ENCODE data around the gene FAM221B.
A peak's percentile ranks its signal among the peaks of the same experiment; 100 is the strongest.

DNA sequence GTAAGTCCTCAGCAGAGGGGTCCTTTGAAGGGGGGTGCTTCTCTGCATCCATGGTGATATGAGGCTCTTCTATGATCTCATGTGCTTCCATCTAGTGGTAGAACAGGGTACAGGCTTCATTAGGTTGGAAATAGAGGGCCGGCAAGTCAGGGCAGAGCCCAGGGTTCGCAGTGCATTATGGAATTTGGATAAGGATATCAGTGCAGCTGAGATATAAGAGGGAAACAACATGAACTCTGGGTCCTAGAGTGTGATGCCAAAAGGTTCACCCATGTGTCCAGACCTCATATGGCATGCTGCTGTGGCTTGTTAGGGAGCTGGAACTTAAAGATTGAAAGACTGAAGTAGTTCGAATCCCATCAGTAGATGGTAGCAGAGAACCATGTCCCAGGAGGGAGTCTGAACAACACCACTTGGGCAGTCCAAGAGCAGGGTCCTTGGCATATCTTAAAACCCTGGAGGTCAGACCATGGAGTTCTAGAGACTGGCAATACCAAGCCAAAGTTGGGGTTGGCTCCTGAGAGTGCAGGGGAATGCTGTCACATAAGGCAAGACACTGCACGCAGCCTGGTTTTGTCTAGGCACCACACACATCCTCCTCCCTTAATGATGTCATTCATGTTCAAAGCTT is 2.3 kb downstream of the FAM221B start:
- TF ChIP-seq, protein P1, sequence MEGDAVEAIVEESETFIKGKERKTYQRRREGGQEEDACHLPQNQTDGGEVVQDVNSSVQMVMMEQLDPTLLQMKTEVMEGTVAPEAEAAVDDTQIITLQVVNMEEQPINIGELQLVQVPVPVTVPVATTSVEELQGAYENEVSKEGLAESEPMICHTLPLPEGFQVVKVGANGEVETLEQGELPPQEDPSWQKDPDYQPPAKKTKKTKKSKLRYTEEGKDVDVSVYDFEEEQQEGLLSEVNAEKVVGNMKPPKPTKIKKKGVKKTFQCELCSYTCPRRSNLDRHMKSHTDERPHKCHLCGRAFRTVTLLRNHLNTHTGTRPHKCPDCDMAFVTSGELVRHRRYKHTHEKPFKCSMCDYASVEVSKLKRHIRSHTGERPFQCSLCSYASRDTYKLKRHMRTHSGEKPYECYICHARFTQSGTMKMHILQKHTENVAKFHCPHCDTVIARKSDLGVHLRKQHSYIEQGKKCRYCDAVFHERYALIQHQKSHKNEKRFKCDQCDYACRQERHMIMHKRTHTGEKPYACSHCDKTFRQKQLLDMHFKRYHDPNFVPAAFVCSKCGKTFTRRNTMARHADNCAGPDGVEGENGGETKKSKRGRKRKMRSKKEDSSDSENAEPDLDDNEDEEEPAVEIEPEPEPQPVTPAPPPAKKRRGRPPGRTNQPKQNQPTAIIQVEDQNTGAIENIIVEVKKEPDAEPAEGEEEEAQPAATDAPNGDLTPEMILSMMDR (IDR thresholded peaks at IDR 0.05), result peak; percentile 54 to 85 (median 79)
- TF ChIP-seq EP300 (IDR thresholded peaks at IDR 0.05) (no peak), POLR2AphosphoS5 (IDR thresholded peaks at IDR 0.05) (no peak), POLR2A (IDR thresholded peaks at IDR 0.05) (no peak)

All from sigmoid colon (tissue), 4 donors.